SJCRH30 (cell line): ENCODE data around the gene PPP2CA. TPM values are rescaled to one million over a fixed set of nuclear protein-coding genes. Genes with fewer than 3 reads are reported as not detected.
A peak's percentile ranks its signal among the peaks of the same experiment; 100 is the strongest.
"Not testable (repeated sequence)": the region's sequence is repeated elsewhere in the genome, so short reads cannot be mapped to it uniquely, and the experiment has no call there.

Experiments
- DNase-seq, 2 experiments: peaks; one replicate each; pipeline ENCODE4 v3.0.0-alpha.2; 2015 to 2020
- H3K27ac ChIP-seq: fragments of 250-450 bp; sonication (Bioruptor Pico); 2 replicates; pipeline ENCODE4 v1.5.1; 2020; ENCODE audit warnings: mild to moderate bottlenecking, moderate library complexity
- H3K27me3 ChIP-seq: fragments of 250-450 bp; sonication (Bioruptor Pico); 2 replicates; pipeline ENCODE4 v1.5.1; 2020; ENCODE audit warnings: mild to moderate bottlenecking, moderate library complexity
- H3K36me3 ChIP-seq: fragments of 250-450 bp; sonication (Bioruptor Pico); 2 replicates; pipeline ENCODE4 v1.5.1; 2020; ENCODE audit warnings: mild to moderate bottlenecking, moderate library complexity
- H3K4me1 ChIP-seq: fragments of 250-450 bp; sonication (Bioruptor Pico); 2 replicates; pipeline ENCODE4 v1.5.1; 2020; ENCODE audit warnings: mild to moderate bottlenecking, moderate library complexity
- H3K4me3 ChIP-seq: fragments of 250-450 bp; sonication (Bioruptor Pico); 2 replicates; pipeline ENCODE4 v1.5.1; 2020; ENCODE audit warnings: mild to moderate bottlenecking, moderate library complexity
- H3K9me3 ChIP-seq: fragments of 250-450 bp; sonication (Bioruptor Pico); replicated peaks from 2 replicates; pipeline ENCODE4 v1.5.1; 2020; ENCODE audit warnings: mild to moderate bottlenecking, moderate library complexity
- total RNA-seq: library from RNA; depleted of rRNA; stranded (reverse); fragments of >200 nt; shearing (Covaris generic); gene quantifications from 2 replicates; pipeline ENCODE4 v1.2.3, GENCODE V29; 2014; rRNA removed

Gene PPP2CA
- total RNA-seq, 1 experiment from 2014 or later: 179 TPM

- Histone ChIP-seq H3K27ac (no peak overlapping the region), H3K9me3 (no peaks in the 10 kb centered on the region), H3K36me3 (peaks cover 76% of the 10 kb centered on the region), H3K4me3 (no peak overlapping the region), H3K27me3 (0 out of 2 replicates have a peak, but pooled peaks cover 2% of the 10 kb centered on the region), H3K4me1 (no peaks in the 10 kb centered on the region)
- no peak for DNase-seq
Observed at GRCh38 chr5:134153241-134153640, 72.6 kb downstream of the PPP2CA start.

GRCh38 chr5:134152173-134152832 lies 73.6 kb downstream of the PPP2CA start:
- not testable (repeated sequence) for H3K9me3 ChIP-seq, H3K4me1 ChIP-seq, H3K27me3 ChIP-seq, H3K4me3 ChIP-seq, H3K27ac ChIP-seq, DNase-seq
- H3K36me3 ChIP-seq: peaks cover 74% of the 10 kb centered on the region

- peaks cover 77% of the 10 kb centered on the region for H3K36me3 ChIP-seq
- H3K27ac ChIP-seq: no peak overlapping the region
- no peak for DNase-seq
Observed at GRCh38 chr5:134151723-134152122, 74.2 kb downstream of the PPP2CA start.

GRCh38 chr5:134149571-134150303 lies 76.1 kb downstream of the PPP2CA start:
- Histone ChIP-seq H3K9me3 (no peaks in the 10 kb centered on the region), H3K36me3 (peaks cover 77% of the 10 kb centered on the region), H3K27me3 (0 out of 2 replicates have a peak, but pooled peaks cover 3% of the 10 kb centered on the region), H3K4me1 (no peaks in the 10 kb centered on the region), H3K27ac (no peak overlapping the region), H3K4me3 (no peak overlapping the region)
- DNase-seq: no peak

More at GRCh38 chr5:134151723-134152122, 74.2 kb downstream of the PPP2CA start:
- Histone ChIP-seq H3K9me3 (no peaks in the 10 kb centered on the region), H3K4me1 (no peaks in the 10 kb centered on the region), H3K27me3 (0 out of 2 replicates have a peak, but pooled peaks cover 3% of the 10 kb centered on the region), H3K4me3 (no peak overlapping the region)

- peaks cover 75% of the 10 kb centered on the region for H3K36me3 ChIP-seq
- H3K4me1 ChIP-seq: no peaks in the 10 kb centered on the region
- no peak for DNase-seq
- no peak overlapping the region for H3K27ac ChIP-seq
- 0 out of 2 replicates have a peak, but pooled peaks cover 3% of the 10 kb centered on the region for H3K27me3 ChIP-seq
- no peaks in the 10 kb centered on the region for H3K9me3 ChIP-seq
- H3K4me3 ChIP-seq: no peak overlapping the region
Observed at GRCh38 chr5:134148986-134149539, 76.8 kb downstream of the PPP2CA start.

- no peaks in the 10 kb centered on the region for H3K4me1 ChIP-seq
- no peaks in the 10 kb centered on the region for H3K9me3 ChIP-seq
- no peak overlapping the region for H3K27ac ChIP-seq
- H3K4me3 ChIP-seq: no peak overlapping the region
- H3K27me3 ChIP-seq: 0 out of 2 replicates have a peak, but pooled peaks cover 3% of the 10 kb centered on the region
- peaks cover 68% of the 10 kb centered on the region for H3K36me3 ChIP-seq
- DNase-seq: no peak
Observed at GRCh38 chr5:134148316-134148715, 77.6 kb downstream of the PPP2CA start.

GRCh38 chr5:134146651-134147518 lies 79.0 kb downstream of the PPP2CA start:
- Histone ChIP-seq H3K9me3 (no peaks in the 10 kb centered on the region), H3K4me1 (no peaks in the 10 kb centered on the region), H3K36me3 (peaks cover 57% of the 10 kb centered on the region), H3K4me3 (no peak overlapping the region), H3K27ac (no peak overlapping the region), H3K27me3 (0 out of 2 replicates have a peak, but pooled peaks cover 3% of the 10 kb centered on the region)
- no peak for DNase-seq

GRCh38 chr5:134145779-134146581 lies 79.9 kb downstream of the PPP2CA start:
- peak; percentile 63 to 87 for DNase-seq
- H3K27ac ChIP-seq: no peak overlapping the region
- H3K4me1 ChIP-seq: no peaks in the 10 kb centered on the region; the same call in 1 of the 2 replicates
- peaks cover 48% of the 10 kb centered on the region for H3K36me3 ChIP-seq
- no peaks in the 10 kb centered on the region for H3K9me3 ChIP-seq
- no peak overlapping the region for H3K4me3 ChIP-seq
- 0 out of 2 replicates have a peak, but pooled peaks cover 3% of the 10 kb centered on the region for H3K27me3 ChIP-seq

GRCh38 chr5:134145041-134145757 lies 80.7 kb downstream of the PPP2CA start:
- no peak overlapping the region for H3K27ac ChIP-seq
- no peaks in the 10 kb centered on the region; the same call in 1 of the 2 replicates for H3K4me1 ChIP-seq
- H3K36me3 ChIP-seq: peaks cover 40% of the 10 kb centered on the region
- DNase-seq: no peak
- no peak overlapping the region for H3K4me3 ChIP-seq
- no peaks in the 10 kb centered on the region for H3K9me3 ChIP-seq
- H3K27me3 ChIP-seq: 0 out of 2 replicates have a peak, but pooled peaks cover 3% of the 10 kb centered on the region

Other genes with a start within 250 kb of the PPP2CA start
- 324 and 340 TPM in 2 replicates for gene VDAC1, start 221.1 kb downstream of the PPP2CA start, total RNA-seq
- gene TCF7, start 111.4 kb downstream of the PPP2CA start, total RNA-seq: 1.8 and 2.4 TPM in 2 replicates
- 576 and 631 TPM in 2 replicates for gene SKP1, start 49.1 kb downstream of the PPP2CA start, total RNA-seq
- gene CDKL3, start 141.1 kb upstream of the PPP2CA start, total RNA-seq: 1.4 and 2.5 TPM in 2 replicates
- 49.4 and 53.3 TPM in 2 replicates for gene UBE2B, start 145.5 kb upstream of the PPP2CA start, total RNA-seq
- 51.3 and 62.4 TPM in 2 replicates for gene CDKN2AIPNL, start 185.8 kb upstream of the PPP2CA start, total RNA-seq